H9 (cell line): ENCODE results near the gene INHBB. TPM values are rescaled to one million over a fixed set of nuclear protein-coding genes. Genes with fewer than 3 reads are reported as not detected.

Experiments
- DNase-seq: peaks from one replicate; pipeline ENCODE4 v3.0.0-alpha.2; 2017
- H2AFZ ChIP-seq: one replicate; pipeline ENCODE4 v1.6.1; 2013; ENCODE audit warnings: mild to moderate bottlenecking, low read length, control low read depth, moderate library complexity
- H2AK5ac ChIP-seq: 2 replicates; pipeline ENCODE4 v1.6.1; 2013; ENCODE audit warnings: low read length, control low read depth, mixed read lengths; ENCODE audit not compliant: insufficient read length
- H2BK120ac ChIP-seq: one replicate; pipeline ENCODE4 v1.6.1; 2013; ENCODE audit warnings: low read depth, mild to moderate bottlenecking, low read length, control low read depth, inconsistent platforms; ENCODE audit not compliant: poor library complexity, severe bottlenecking
- H2BK12ac ChIP-seq: 2 replicates; pipeline ENCODE4 v1.6.1; 2013; ENCODE audit warnings: low read length, control low read depth, mixed read lengths, low read depth; ENCODE audit not compliant: insufficient read length
- H2BK15ac ChIP-seq: 2 replicates; pipeline ENCODE4 v1.6.1; 2013; ENCODE audit warnings: low read depth, low read length, control low read depth
- H2BK20ac ChIP-seq: one replicate; pipeline ENCODE4 v1.6.1; 2013; ENCODE audit warnings: low read depth, mild to moderate bottlenecking, low read length, control low read depth, inconsistent platforms; ENCODE audit not compliant: poor library complexity, severe bottlenecking
- H2BK5ac ChIP-seq: 2 replicates; pipeline ENCODE4 v1.6.1; 2013; ENCODE audit warnings: low read length, control low read depth, mixed read lengths; ENCODE audit not compliant: insufficient read length
- H3K14ac ChIP-seq: 2 replicates; pipeline ENCODE4 v1.6.1; 2013; ENCODE audit warnings: low read length, control low read depth; ENCODE audit not compliant: insufficient read depth
- H3K18ac ChIP-seq: 2 replicates; pipeline ENCODE4 v1.6.1; 2013; ENCODE audit warnings: low read depth, mild to moderate bottlenecking, mixed read lengths, low read length, control low read depth; ENCODE audit not compliant: insufficient read length
- H3K23ac ChIP-seq: 2 replicates; pipeline ENCODE4 v1.6.1; 2013; ENCODE audit warnings: low read length, control low read depth, mixed read lengths, low read depth; ENCODE audit not compliant: insufficient read length
- H3K23me2 ChIP-seq: 2 replicates; pipeline ENCODE4 v1.6.1; 2013; ENCODE audit warnings: low read depth, mild to moderate bottlenecking, mixed read lengths, low read length, control low read depth; ENCODE audit not compliant: insufficient read length, poor library complexity, severe bottlenecking
- H3K27ac ChIP-seq: 2 replicates; pipeline ENCODE4 v1.5.1; 2013; ENCODE audit warnings: low read length, control low read depth, mixed read lengths, low read depth; ENCODE audit not compliant: insufficient read length
- H3K27me3 ChIP-seq: 2 replicates; pipeline ENCODE4 v1.6.1; 2013; ENCODE audit warnings: low read length, control low read depth, inconsistent platforms; ENCODE audit not compliant: insufficient read depth
- H3K4ac ChIP-seq: 2 replicates; pipeline ENCODE4 v1.6.1; 2013; ENCODE audit warnings: low read depth, mild to moderate bottlenecking, control low read depth, inconsistent platforms, low read length, moderate library complexity
- H3K4me1 ChIP-seq: 2 replicates; pipeline ENCODE4 v1.6.1; 2013; ENCODE audit warnings: low read length, control low read depth, inconsistent platforms; ENCODE audit not compliant: insufficient read depth
- H3K4me2 ChIP-seq: 2 replicates; pipeline ENCODE4 v1.6.1; 2013; ENCODE audit warnings: low read length, control low read depth, mixed read lengths; ENCODE audit not compliant: insufficient read length, insufficient read depth
- H3K56ac ChIP-seq: 2 replicates; pipeline ENCODE4 v1.6.1; 2013; ENCODE audit warnings: low read depth, mild to moderate bottlenecking, mixed read lengths, low read length, control low read depth; ENCODE audit not compliant: insufficient read length
- H3K79me1 ChIP-seq: 2 replicates; pipeline ENCODE4 v1.6.1; 2013; ENCODE audit warnings: low read depth, mild to moderate bottlenecking, moderate library complexity, low read length, control low read depth, inconsistent platforms; ENCODE audit not compliant: insufficient read depth, poor library complexity, severe bottlenecking
- H3K79me2 ChIP-seq: 2 replicates; pipeline ENCODE4 v1.6.1; 2013; ENCODE audit warnings: low read length, control low read depth, inconsistent platforms; ENCODE audit not compliant: insufficient read depth
- H3K9ac ChIP-seq: 2 replicates; pipeline ENCODE4 v1.6.1; 2013; ENCODE audit warnings: low read length, control low read depth, mixed read lengths; ENCODE audit not compliant: insufficient read length; ENCODE audit errors: extremely low read depth
- H3K9me3 ChIP-seq: one replicate; pipeline ENCODE4 v1.6.1; 2013; ENCODE audit warnings: low read depth, low read length, inconsistent platforms; ENCODE audit not compliant: control insufficient read depth
- H3T11ph ChIP-seq: one replicate; pipeline ENCODE4 v1.6.1; 2013; ENCODE audit warnings: mild to moderate bottlenecking, low read length, control low read depth, inconsistent platforms
- H4K20me1 ChIP-seq: one replicate; pipeline ENCODE4 v1.6.1; 2013; ENCODE audit not compliant: control insufficient read depth, insufficient read length, insufficient read depth
- H4K5ac ChIP-seq: 2 replicates; pipeline ENCODE4 v1.6.1; 2013; ENCODE audit warnings: low read depth, mild to moderate bottlenecking, mixed read lengths, low read length, control low read depth; ENCODE audit not compliant: insufficient read length
- H4K8ac ChIP-seq: replicated peaks from 2 replicates; pipeline ENCODE4 v1.6.1; 2013; ENCODE audit warnings: low read length, control low read depth, mixed read lengths, low read depth; ENCODE audit not compliant: insufficient read length
- H4K91ac ChIP-seq: 2 replicates; pipeline ENCODE4 v1.6.1; 2013; ENCODE audit warnings: low read depth, mild to moderate bottlenecking, moderate library complexity, mixed read lengths, low read length, control low read depth; ENCODE audit not compliant: insufficient read length
- H3K27ac Mint-ChIP-seq, 3 experiments: 2 replicates in 2 of 3; 3 replicates in 1 of 3; pipeline ENCODE4 v1.8.0; 2020 to 2021; ENCODE audit warnings: mixed read lengths in 3 of 3, mild to moderate bottlenecking in 1 of 3, moderate library complexity in 1 of 3
- H3K27me3 Mint-ChIP-seq: 2 replicates; pipeline ENCODE4 v1.8.0; 2021; ENCODE audit warnings: low read depth, mild to moderate bottlenecking, moderate library complexity, mixed read lengths
- H3K36me3 Mint-ChIP-seq, 3 experiments: 2 replicates in 2 of 3; 3 replicates in 1 of 3; pipeline ENCODE4 v1.8.0; 2020 to 2021; ENCODE audit warnings: low read depth in 3 of 3, mixed read lengths in 3 of 3; ENCODE audit not compliant: insufficient read depth in 1 of 3
- H3K4me1 Mint-ChIP-seq, 2 experiments: 2 replicates each; pipeline ENCODE4 v1.8.0; 2020; ENCODE audit warnings: mixed read lengths in 2 of 2
- H3K4me3 Mint-ChIP-seq, 2 experiments: 2 replicates in 1 of 2; 3 replicates in 1 of 2; pipeline ENCODE4 v1.8.0; 2020 to 2021; ENCODE audit warnings: mild to moderate bottlenecking in 2 of 2, mixed read lengths in 2 of 2, moderate library complexity in 1 of 2
- H3K9me3 Mint-ChIP-seq, 2 experiments: 2 replicates in 1 of 2; 3 replicates in 1 of 2; pipeline ENCODE4 v1.8.0; 2020; ENCODE audit warnings: mild to moderate bottlenecking in 2 of 2, mixed read lengths in 2 of 2, moderate library complexity in 1 of 2
- CTCF ChIP-seq: fragments of 200-600 bp; sonication (generic); conservative IDR thresholded peaks from 3 replicates; pipeline ENCODE4 v1.8.0; 2021; ENCODE audit warnings: antibody characterized with exemption, mild to moderate bottlenecking
- WGBS: extraction: QIAGEN DNeasy Blood & Tissue Kit; methylation state at CpG from one replicate; pipeline ENCODE4 v1.1.7; 2013; ENCODE audit warnings: missing lambda C conversion rate, low lambda C conversion rate, mixed read lengths; ENCODE audit not compliant: insufficient read length; ENCODE audit errors: extremely low coverage; 5-methylcytosine and 5-hydroxymethylcytosine counted together
- total RNA-seq: library from RNA; stranded (reverse); gene quantifications from 2 replicates; pipeline ENCODE4 v1.2.1, GENCODE V29; 2021

INHBB gene
- total RNA-seq, 1 experiment from 2014 or later: 0.13 TPM

- no peak overlapping the region for H3K56ac ChIP-seq
- no peaks in the 10 kb centered on the region for H3K4me1 ChIP-seq
- no peak overlapping the region for H4K91ac ChIP-seq
- no peak overlapping the region for H3K14ac ChIP-seq
- no peaks in the 10 kb centered on the region; the same call in 1 of the 2 replicates for H3K27me3 ChIP-seq
- Mint-ChIP-seq H3K9me3 (no peaks in the 10 kb centered on the region), H3K27ac (no peak overlapping the region), H3K27me3 (peaks cover 95% of the 10 kb centered on the region), H3K4me1 (peaks cover 14 to 37% of the 10 kb centered on the region in 2 experiments), H3K4me3 (no peak overlapping the region), H3K36me3 (no peaks in the 10 kb centered on the region)
- no peak overlapping the region for H3K9ac ChIP-seq
- H2BK15ac ChIP-seq: no peak overlapping the region
- H2BK120ac ChIP-seq: no peak overlapping the region
- H3K4ac ChIP-seq: no peak overlapping the region
- no peak overlapping the region for H2BK5ac ChIP-seq
- H2AFZ ChIP-seq: no peak overlapping the region
- no peaks in the 10 kb centered on the region for H3K9me3 ChIP-seq
- no peak overlapping the region for H3K18ac ChIP-seq
- H3K23ac ChIP-seq: no peak overlapping the region
- H3K4me2 ChIP-seq: no peak overlapping the region
- no peaks in the 10 kb centered on the region for H3K79me2 ChIP-seq
- WGBS: no CpG with 5 or more reads among the region's 5 CpGs
- H4K5ac ChIP-seq: no peak overlapping the region
- DNase-seq: no peak
- H3K27ac ChIP-seq: no peak overlapping the region
- H4K8ac ChIP-seq: no peak overlapping the region
- H2BK20ac ChIP-seq: no peak overlapping the region
- no peak overlapping the region for H2BK12ac ChIP-seq
- H3K23me2 ChIP-seq: no peaks in the 10 kb centered on the region
- H3K79me1 ChIP-seq: no peaks in the 10 kb centered on the region
- H2AK5ac ChIP-seq: no peak overlapping the region
- no peaks in the 10 kb centered on the region for H4K20me1 ChIP-seq
- no peak for TF ChIP-seq CTCF
- H3T11ph ChIP-seq: no peak overlapping the region
Measured at GRCh38 chr2:120360307-120360855, 14.4 kb downstream of the INHBB start.
